LNCAP (cell line): Measurements from ENCODE around the gene RER1.

Experiments
- TF ChIP-seq, protein P1 (sequence below): fragments of 450-650 bp; IDR thresholded peaks from 2 replicates; pipeline ENCODE4 v1.5.1; 2017; ENCODE audit warnings: mild to moderate bottlenecking

RER1 gene

DNA sequence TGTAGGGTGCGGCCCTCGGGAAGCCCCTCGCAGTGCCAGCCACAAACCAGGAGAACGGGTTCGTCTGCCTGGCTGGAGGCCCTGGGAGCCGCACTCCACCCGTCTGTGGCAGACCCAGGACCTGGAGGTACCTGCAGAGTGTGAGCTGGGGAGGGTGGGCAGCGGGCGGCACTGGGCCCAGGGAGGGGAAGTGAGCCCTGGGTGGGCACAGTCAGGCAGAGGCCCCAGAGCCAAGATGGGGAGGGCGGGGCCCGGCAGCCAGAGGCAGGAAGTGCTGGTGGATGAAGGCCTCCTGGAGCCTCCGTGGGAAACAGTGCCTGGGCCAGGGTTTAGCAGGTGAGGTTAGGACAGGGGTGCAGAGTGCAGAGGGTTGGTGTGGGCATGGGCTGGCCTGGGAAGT lies 24.8 kb downstream of the RER1 start:
- TF ChIP-seq, protein P1, sequence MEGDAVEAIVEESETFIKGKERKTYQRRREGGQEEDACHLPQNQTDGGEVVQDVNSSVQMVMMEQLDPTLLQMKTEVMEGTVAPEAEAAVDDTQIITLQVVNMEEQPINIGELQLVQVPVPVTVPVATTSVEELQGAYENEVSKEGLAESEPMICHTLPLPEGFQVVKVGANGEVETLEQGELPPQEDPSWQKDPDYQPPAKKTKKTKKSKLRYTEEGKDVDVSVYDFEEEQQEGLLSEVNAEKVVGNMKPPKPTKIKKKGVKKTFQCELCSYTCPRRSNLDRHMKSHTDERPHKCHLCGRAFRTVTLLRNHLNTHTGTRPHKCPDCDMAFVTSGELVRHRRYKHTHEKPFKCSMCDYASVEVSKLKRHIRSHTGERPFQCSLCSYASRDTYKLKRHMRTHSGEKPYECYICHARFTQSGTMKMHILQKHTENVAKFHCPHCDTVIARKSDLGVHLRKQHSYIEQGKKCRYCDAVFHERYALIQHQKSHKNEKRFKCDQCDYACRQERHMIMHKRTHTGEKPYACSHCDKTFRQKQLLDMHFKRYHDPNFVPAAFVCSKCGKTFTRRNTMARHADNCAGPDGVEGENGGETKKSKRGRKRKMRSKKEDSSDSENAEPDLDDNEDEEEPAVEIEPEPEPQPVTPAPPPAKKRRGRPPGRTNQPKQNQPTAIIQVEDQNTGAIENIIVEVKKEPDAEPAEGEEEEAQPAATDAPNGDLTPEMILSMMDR = no peak

GRCh38 chr1:2417083-2417832 lies 25.6 kb downstream of the RER1 start:
- TF ChIP-seq, protein P1 = no peak

GRCh38 chr1:2417833-2418225 lies 26.2 kb downstream of the RER1 start:
- TF ChIP-seq, protein P1 = no peak

- TF ChIP-seq, protein P1 = no peak
Measured at GRCh38 chr1:2418791-2419320, 27.2 kb downstream of the RER1 start.

- TF ChIP-seq, protein P1 = no peak
Measured at GRCh38 chr1:2419416-2419815, 27.8 kb downstream of the RER1 start.

DNA sequence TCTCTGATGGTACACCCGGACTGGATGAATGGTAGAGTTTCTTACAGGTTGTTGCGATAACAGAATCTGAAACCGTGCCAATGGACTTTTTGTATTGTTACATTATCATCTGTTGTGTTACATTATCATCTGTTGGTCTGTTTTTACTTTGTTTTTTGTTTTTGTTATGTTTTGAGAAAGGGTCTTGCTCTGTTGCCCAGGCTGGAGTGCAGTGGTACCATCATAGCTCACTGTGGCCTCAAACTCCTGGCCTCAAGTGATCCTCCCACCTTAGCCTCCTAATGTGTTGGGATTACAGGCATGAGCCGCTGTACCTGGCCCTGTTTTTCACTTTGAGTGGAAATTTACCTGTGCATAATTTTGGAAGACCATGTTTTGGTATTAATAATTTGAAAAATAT lies 30.9 kb downstream of the RER1 start:
- TF ChIP-seq, protein P1 = no peak

GRCh38 chr1:2425892-2426291 lies 34.3 kb downstream of the RER1 start:
- TF ChIP-seq, protein P1 = no peak
